ENCODE results near the gene TUBB4B. TPM values are rescaled to one million over a fixed set of nuclear protein-coding genes. Genes with fewer than 3 reads are reported as not detected.

Gene TUBB4B
- total and polyA plus RNA-seq, 2 of the 4 experiments (the other 2 are of a cell fraction): 237 to 529 TPM

GRCh38 chr9:137204731-137205125 is 36.4 kb upstream of the TUBB4B start:
- intact Hi-C loops (cut with micrococcal nuclease): no loop called here
- H3K36me3 ChIP-seq (ENCODE audit: control insufficient read depth, insufficient read depth, low read length): peaks cover 8% of the 10 kb centered on the region

More at GRCh38 chr9:137204731-137205125, 36.4 kb upstream of the TUBB4B start:
- peak overlapping the region; percentile 66 for H3K14ac ChIP-seq (replicated peaks; ENCODE audit: low read depth, low read length)
- peak overlapping the region; percentile 75; the same call in 1 of the 2 replicates for H4K91ac ChIP-seq (ENCODE audit: insufficient read depth, low read depth, low read length)
- peak overlapping the region; percentile 57; the same call in 1 of the 2 replicates for H3K27ac ChIP-seq (ENCODE audit: insufficient read depth, low read length)
- peak overlapping the region; percentile 97 for H2AFZ ChIP-seq (replicated peaks; ENCODE audit: low read length, poor library complexity)
- H3K4ac ChIP-seq (ENCODE audit: low read depth, low read length): peak overlapping the region; percentile 89
- H2AK5ac ChIP-seq (ENCODE audit: low read depth, low read length): peak overlapping the region; percentile 90
- dilution Hi-C loops (cut with HindIII; ENCODE audit: low sequenced_read_pairs, unreplicated experiment) (no loop called here), in situ Hi-C loops (cut with MboI; ENCODE audit: low sequenced_read_pairs) (no loop called here)
- H3K4me2 ChIP-seq (ENCODE audit: low read depth, low read length): peak overlapping the region; percentile 91
- peak overlapping the region; percentile 85 for H3K9ac ChIP-seq (ENCODE audit: low read depth, low read length)
- WGBS, 2 experiments (ENCODE audit: extremely low coverage in 2 of 2, insufficient read length in 1 of 2): 33% methylated on average over 9 of the region's 21 CpGs; no CpG with 5 or more reads in 1 of the 2 experiments
- H4K5ac ChIP-seq (ENCODE audit: low read depth, low read length): no peak overlapping the region
- H3K23ac ChIP-seq (ENCODE audit: low read depth, low read length): peak overlapping the region; percentile 98
- H3K18ac ChIP-seq (ENCODE audit: low read depth, low read length): no peak overlapping the region
- peak overlapping the region; percentile 97 for H2AK9ac ChIP-seq (replicated peaks; ENCODE audit: low read depth, low read length, poor library complexity)
- H2BK5ac ChIP-seq (ENCODE audit: low read depth, low read length, poor library complexity, severe bottlenecking): no peak overlapping the region
- H3K79me1 ChIP-seq (ENCODE audit: low read depth in 1 of 2, low read length in 2 of 2): peaks cover 45 to 64% of the 10 kb centered on the region in 2 experiments
- no peaks in the 10 kb centered on the region for H3K9me3 ChIP-seq (ENCODE audit: control insufficient read depth, insufficient read depth, low read length)
- peak overlapping the region; percentile 93 for H3K4me3 ChIP-seq (ENCODE audit: insufficient read depth, low read depth, low read length)
- ChIA-PET POLR2A (ENCODE audit: unreplicated experiment) (interaction anchor here (0.6 kb wide), 1 partner anchor 75 kb away, joined by 4 read pairs; no protein-coding TSS in a partner anchor), CTCF (no interaction called here)
- H2BK20ac ChIP-seq (ENCODE audit: low read depth, low read length): no peak overlapping the region
- peak overlapping the region; percentile 92 to 98 for H4K8ac ChIP-seq (ENCODE audit: low read depth in 2 of 2, low read length in 2 of 2)
- H2BK120ac ChIP-seq (ENCODE audit: low read depth, low read length): no peak overlapping the region
- no peaks in the 10 kb centered on the region for H3K27me3 ChIP-seq (ENCODE audit: control insufficient read depth, insufficient read depth, low read length)
- no peak overlapping the region for H2BK15ac ChIP-seq (ENCODE audit: low read depth, low read length)
- H3K56ac ChIP-seq (ENCODE audit: extremely low read depth, insufficient read depth, low read length): peak overlapping the region; percentile 19; the same call in 1 of the 2 replicates
- ATAC-seq (ENCODE audit: low read depth) (no peak), DNase-seq (no peak)
- TF ChIP-seq CHD1 (IDR thresholded peaks at IDR 0.05; ENCODE audit: low read depth, low read length) (no peak), MXI1 (IDR thresholded peaks at IDR 0.05; ENCODE audit: borderline replicate concordance, low read depth, low read length) (no peak), SMC3 (IDR thresholded peaks at IDR 0.05; ENCODE audit: low read depth, low read length) (no peak), BHLHE40 (IDR thresholded peaks at IDR 0.05; ENCODE audit: low read depth, low read length) (no peak), RAD21 (IDR thresholded peaks at IDR 0.05; ENCODE audit: low read length) (no peak), MAZ (IDR thresholded peaks at IDR 0.05; ENCODE audit: borderline replicate concordance, low read depth, low read length) (no peak), CTCF (conservative IDR thresholded peaks at IDR 0.05; ENCODE audit: low read depth, low read length) (no peak), CEBPB (IDR thresholded peaks at IDR 0.05; ENCODE audit: low read depth, low read length) (no peak), FOS (IDR thresholded peaks at IDR 0.05; ENCODE audit: low read depth, low read length) (no peak)
- TF ChIP-seq, protein P1, sequence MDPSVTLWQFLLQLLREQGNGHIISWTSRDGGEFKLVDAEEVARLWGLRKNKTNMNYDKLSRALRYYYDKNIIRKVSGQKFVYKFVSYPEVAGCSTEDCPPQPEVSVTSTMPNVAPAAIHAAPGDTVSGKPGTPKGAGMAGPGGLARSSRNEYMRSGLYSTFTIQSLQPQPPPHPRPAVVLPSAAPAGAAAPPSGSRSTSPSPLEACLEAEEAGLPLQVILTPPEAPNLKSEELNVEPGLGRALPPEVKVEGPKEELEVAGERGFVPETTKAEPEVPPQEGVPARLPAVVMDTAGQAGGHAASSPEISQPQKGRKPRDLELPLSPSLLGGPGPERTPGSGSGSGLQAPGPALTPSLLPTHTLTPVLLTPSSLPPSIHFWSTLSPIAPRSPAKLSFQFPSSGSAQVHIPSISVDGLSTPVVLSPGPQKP (IDR thresholded peaks at IDR 0.05; ENCODE audit: borderline replicate concordance, low read depth, low read length): no peak
- H3K4me1 ChIP-seq (ENCODE audit: control insufficient read depth, insufficient read depth, low read length): peaks cover 10% of the 10 kb centered on the region
- no TSS peak for BruUV-seq (replicated peaks)
- 0 out of 2 replicates have a peak, but pooled peaks cover 2% of the 10 kb centered on the region for H3K9me1 ChIP-seq (ENCODE audit: insufficient read depth, low read length)
- peaks cover 9% of the 10 kb centered on the region for H4K20me1 ChIP-seq (ENCODE audit: insufficient read depth, low read length)

Data from IMR-90 (cell line).